SK-N-SH treated with all-trans-retinoic acid at 6 μM for 48 hours (cell line): ENCODE results near the gene C1QL1.

Source experiments
- ARNTL ChIP-seq: fragments of 450-650 bp; formaldehyde crosslinking; IDR thresholded peaks from 2 replicates; pipeline ENCODE4 v1.5.0; 2020; ENCODE audit warnings: low read depth, mild to moderate bottlenecking, moderate library complexity, borderline replicate concordance
- CSDC2 ChIP-seq: fragments of 250-450 bp; sonication (Bioruptor Pico); IDR thresholded peaks from 2 replicates; pipeline ENCODE4 v1.5.0; 2020; ENCODE audit warnings: mild to moderate bottlenecking, moderate library complexity
- GLIS3 ChIP-seq: fragments of 250-450 bp; sonication (Bioruptor Pico); IDR thresholded peaks from 2 replicates; pipeline ENCODE4 v1.5.0; 2020; ENCODE audit warnings: mild to moderate bottlenecking, moderate library complexity
- OSR1 ChIP-seq: fragments of 250-450 bp; sonication (Bioruptor Pico); IDR thresholded peaks from 2 replicates; pipeline ENCODE4 v1.8.0; 2022; ENCODE audit warnings: moderate library complexity, mild to moderate bottlenecking, inconsistent platforms
- RARB ChIP-seq: fragments of 250-450 bp; sonication (Bioruptor Pico); IDR thresholded peaks from 2 replicates; pipeline ENCODE4 v1.8.0; 2021; ENCODE audit warnings: mild to moderate bottlenecking, moderate library complexity
- TCF4 ChIP-seq: fragments of 250-450 bp; sonication (Bioruptor Pico); IDR thresholded peaks from 2 replicates; pipeline ENCODE4 v1.8.0; 2021; ENCODE audit warnings: mild to moderate bottlenecking, moderate library complexity, borderline replicate concordance
- TOX ChIP-seq: fragments of 250-450 bp; sonication (Bioruptor Pico); IDR thresholded peaks from 2 replicates; pipeline ENCODE4 v1.8.0; 2021; ENCODE audit warnings: mild to moderate bottlenecking, moderate library complexity, borderline replicate concordance
- ZFP30 ChIP-seq: fragments of 450-650 bp; formaldehyde crosslinking; IDR thresholded peaks from 2 replicates; pipeline ENCODE4 v1.5.0; 2022; ENCODE audit warnings: mild to moderate bottlenecking, moderate library complexity
- TF ChIP-seq, protein P1 (sequence below): fragments of 250-450 bp; sonication (Bioruptor Pico); IDR thresholded peaks from 2 replicates; pipeline ENCODE4 v1.8.0; 2020; ENCODE audit warnings: mild to moderate bottlenecking, moderate library complexity, borderline replicate concordance
- TF ChIP-seq, protein P2 (sequence below): fragments of 250-450 bp; sonication (Bioruptor Pico); IDR thresholded peaks from 2 replicates; pipeline ENCODE4 v1.8.0; 2021; ENCODE audit warnings: low read depth, mild to moderate bottlenecking, moderate library complexity, borderline replicate concordance
- TF ChIP-seq, protein P3 (sequence below): fragments of 250-450 bp; sonication (Bioruptor Pico); IDR thresholded peaks from 2 replicates; pipeline ENCODE4 v1.5.1; 2020; ENCODE audit warnings: low read depth, mild to moderate bottlenecking, moderate library complexity

DNA sequence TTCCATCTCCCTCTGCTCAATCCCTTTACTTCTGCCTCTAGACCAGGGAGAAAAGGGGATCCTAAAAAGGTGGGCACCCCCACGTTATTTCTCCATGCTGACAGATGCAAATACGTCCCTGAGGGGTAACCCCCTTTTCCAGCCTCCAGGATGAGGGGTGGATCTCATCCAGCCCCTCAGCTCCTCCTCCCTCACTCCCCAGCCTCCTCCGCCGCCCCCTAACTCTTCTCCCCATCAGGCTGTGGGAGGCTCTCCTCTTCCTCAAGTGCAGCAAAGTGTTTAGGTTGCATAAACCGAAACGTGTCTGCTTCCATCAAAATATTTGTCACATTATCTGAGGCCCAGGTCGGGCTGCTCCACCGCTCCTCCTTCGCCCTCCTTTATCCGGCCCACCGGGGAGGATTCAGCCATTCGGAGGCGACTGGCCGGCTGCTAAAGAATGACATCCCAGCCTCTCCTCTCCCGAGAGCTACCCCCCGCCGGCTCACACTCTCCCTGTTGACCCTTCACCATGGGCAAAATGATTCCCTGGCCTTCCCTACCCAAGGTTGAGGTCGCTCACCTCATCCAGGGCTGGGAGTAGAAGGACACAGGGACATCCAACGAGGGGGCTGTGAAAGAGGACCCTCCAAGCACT lies 1.2 kb upstream of the C1QL1 start:
- TF ChIP-seq, protein P1, sequence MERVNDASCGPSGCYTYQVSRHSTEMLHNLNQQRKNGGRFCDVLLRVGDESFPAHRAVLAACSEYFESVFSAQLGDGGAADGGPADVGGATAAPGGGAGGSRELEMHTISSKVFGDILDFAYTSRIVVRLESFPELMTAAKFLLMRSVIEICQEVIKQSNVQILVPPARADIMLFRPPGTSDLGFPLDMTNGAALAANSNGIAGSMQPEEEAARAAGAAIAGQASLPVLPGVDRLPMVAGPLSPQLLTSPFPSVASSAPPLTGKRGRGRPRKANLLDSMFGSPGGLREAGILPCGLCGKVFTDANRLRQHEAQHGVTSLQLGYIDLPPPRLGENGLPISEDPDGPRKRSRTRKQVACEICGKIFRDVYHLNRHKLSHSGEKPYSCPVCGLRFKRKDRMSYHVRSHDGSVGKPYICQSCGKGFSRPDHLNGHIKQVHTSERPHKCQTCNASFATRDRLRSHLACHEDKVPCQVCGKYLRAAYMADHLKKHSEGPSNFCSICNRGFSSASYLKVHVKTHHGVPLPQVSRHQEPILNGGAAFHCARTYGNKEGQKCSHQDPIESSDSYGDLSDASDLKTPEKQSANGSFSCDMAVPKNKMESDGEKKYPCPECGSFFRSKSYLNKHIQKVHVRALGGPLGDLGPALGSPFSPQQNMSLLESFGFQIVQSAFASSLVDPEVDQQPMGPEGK (CRISPR knock-in tag): no peak
- TF ChIP-seq CSDC2 (no peak), TCF4 (CRISPR knock-in tag) (no peak), ZFP30 (CRISPR knock-in tag) (no peak), OSR1 (CRISPR knock-in tag) (no peak), ARNTL (CRISPR knock-in tag) (no peak), TOX (CRISPR knock-in tag) (no peak), GLIS3 (CRISPR knock-in tag) (no peak), RARB (CRISPR knock-in tag) (no peak)
- TF ChIP-seq, protein P2, sequence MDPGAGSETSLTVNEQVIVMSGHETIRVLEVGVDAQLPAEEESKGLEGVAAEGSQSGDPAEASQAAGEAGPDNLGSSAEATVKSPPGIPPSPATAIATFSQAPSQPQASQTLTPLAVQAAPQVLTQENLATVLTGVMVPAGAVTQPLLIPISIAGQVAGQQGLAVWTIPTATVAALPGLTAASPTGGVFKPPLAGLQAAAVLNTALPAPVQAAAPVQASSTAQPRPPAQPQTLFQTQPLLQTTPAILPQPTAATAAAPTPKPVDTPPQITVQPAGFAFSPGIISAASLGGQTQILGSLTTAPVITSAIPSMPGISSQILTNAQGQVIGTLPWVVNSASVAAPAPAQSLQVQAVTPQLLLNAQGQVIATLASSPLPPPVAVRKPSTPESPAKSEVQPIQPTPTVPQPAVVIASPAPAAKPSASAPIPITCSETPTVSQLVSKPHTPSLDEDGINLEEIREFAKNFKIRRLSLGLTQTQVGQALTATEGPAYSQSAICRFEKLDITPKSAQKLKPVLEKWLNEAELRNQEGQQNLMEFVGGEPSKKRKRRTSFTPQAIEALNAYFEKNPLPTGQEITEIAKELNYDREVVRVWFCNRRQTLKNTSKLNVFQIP (CRISPR knock-in tag): no peak
- TF ChIP-seq, protein P3, sequence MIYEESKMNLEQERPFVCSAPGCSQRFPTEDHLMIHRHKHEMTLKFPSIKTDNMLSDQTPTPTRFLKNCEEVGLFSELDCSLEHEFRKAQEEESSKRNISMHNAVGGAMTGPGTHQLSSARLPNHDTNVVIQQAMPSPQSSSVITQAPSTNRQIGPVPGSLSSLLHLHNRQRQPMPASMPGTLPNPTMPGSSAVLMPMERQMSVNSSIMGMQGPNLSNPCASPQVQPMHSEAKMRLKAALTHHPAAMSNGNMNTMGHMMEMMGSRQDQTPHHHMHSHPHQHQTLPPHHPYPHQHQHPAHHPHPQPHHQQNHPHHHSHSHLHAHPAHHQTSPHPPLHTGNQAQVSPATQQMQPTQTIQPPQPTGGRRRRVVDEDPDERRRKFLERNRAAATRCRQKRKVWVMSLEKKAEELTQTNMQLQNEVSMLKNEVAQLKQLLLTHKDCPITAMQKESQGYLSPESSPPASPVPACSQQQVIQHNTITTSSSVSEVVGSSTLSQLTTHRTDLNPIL: no peak
